Naive thymus-derived CD4-positive, alpha-beta T cell (primary cell): ENCODE data around the gene EXOSC7. TPM values are rescaled to one million over a fixed set of nuclear protein-coding genes. Genes with fewer than 3 reads are reported as not detected.
A peak's percentile ranks its signal among the peaks of the same experiment; 100 is the strongest.

Experiments used
- ATAC-seq: fragments of 150-1000 bp; cut with Tn5 transposase; 2 replicates; pipeline ENCODE4 v1.10.0; 2021; ENCODE audit warnings: mild to moderate bottlenecking, moderate library complexity
- CTCF ChIA-PET: fragments of 350-600 bp; sonication (Branson Sonifier 250); formaldehyde crosslinking; loops from one replicate; lab custom pipeline; 2021; ENCODE audit warnings: antibody characterized with exemption; lab: Charles Lee
- POLR2A ChIA-PET: fragments of 350-600 bp; sonication (Branson Sonifier 250); formaldehyde crosslinking; loops from one replicate; lab custom pipeline; 2021; ENCODE audit warnings: antibody characterized with exemption, inconsistent platforms; lab: Charles Lee
- DNase-seq, 9 donors: peaks; one replicate each; pipeline versions ENCODE4 v3.0.0 to v3.0.0-alpha.2; 2020 to 2022; ENCODE audit warnings: mixed read lengths in 1 of 9
- H3K27ac ChIP-seq: one replicate; pipeline ENCODE4 v1.7.0; 2013; ENCODE audit warnings: mild to moderate bottlenecking, low read depth, low read length, moderate library complexity
- H3K27me3 ChIP-seq, 2 donors: one replicate each; pipeline ENCODE4 v1.7.0; 2013; ENCODE audit warnings: low read length in 2 of 2, mild to moderate bottlenecking in 2 of 2, moderate library complexity in 2 of 2; ENCODE audit not compliant: control insufficient read depth in 2 of 2, insufficient read depth in 2 of 2
- H3K36me3 ChIP-seq, 3 experiments: 1 replicate in 2 of 3; 2 replicates in 1 of 3; pipeline ENCODE4 v1.7.0; 2013; ENCODE audit warnings: low read length in 3 of 3, mild to moderate bottlenecking in 3 of 3, moderate library complexity in 1 of 3; ENCODE audit not compliant: insufficient read depth in 3 of 3, control insufficient read depth in 2 of 3
- H3K4me1 ChIP-seq, 2 donors: one replicate each; pipeline ENCODE4 v1.7.0; 2013; ENCODE audit warnings: low read length in 2 of 2, mild to moderate bottlenecking in 2 of 2, moderate library complexity in 1 of 2; ENCODE audit not compliant: control insufficient read depth in 2 of 2, insufficient read depth in 2 of 2
- H3K4me3 ChIP-seq: 2 replicates; pipeline ENCODE4 v1.7.0; 2013; ENCODE audit warnings: mild to moderate bottlenecking, low read length
- H3K9me3 ChIP-seq, 3 experiments: 1 replicate in 2 of 3; 2 replicates in 1 of 3; pipeline ENCODE4 v1.7.0; 2013; ENCODE audit warnings: low read length in 3 of 3; ENCODE audit not compliant: control insufficient read depth in 2 of 3
- H3K27ac Mint-ChIP-seq, 9 donors: one replicate each; pipeline ENCODE4 v1.8.0; 2020 to 2022; ENCODE audit warnings: mixed read lengths in 9 of 9, mild to moderate bottlenecking in 8 of 9, moderate library complexity in 5 of 9, inconsistent platforms in 2 of 9
- H3K27me3 Mint-ChIP-seq, 5 donors: one replicate each; pipeline ENCODE4 v1.8.0; 2021 to 2022; ENCODE audit warnings: mixed read lengths in 5 of 5, mild to moderate bottlenecking in 1 of 5
- H3K36me3 Mint-ChIP-seq, 5 donors: one replicate each; pipeline ENCODE4 v1.8.0; 2020 to 2022; ENCODE audit warnings: mixed read lengths in 5 of 5, mild to moderate bottlenecking in 3 of 5, inconsistent platforms in 1 of 5
- H3K4me1 Mint-ChIP-seq, 7 donors: one replicate each; pipeline ENCODE4 v1.8.0; 2020 to 2022; ENCODE audit warnings: mixed read lengths in 7 of 7, mild to moderate bottlenecking in 3 of 7, inconsistent platforms in 1 of 7
- H3K4me3 Mint-ChIP-seq, 10 donors: one replicate each; pipeline ENCODE4 v1.8.0; 2020 to 2022; ENCODE audit warnings: mild to moderate bottlenecking in 10 of 10, mixed read lengths in 10 of 10, moderate library complexity in 6 of 10, inconsistent platforms in 2 of 10
- H3K9me3 Mint-ChIP-seq, 11 donors: one replicate each; pipeline ENCODE4 v1.8.0; 2020 to 2022; ENCODE audit warnings: mixed read lengths in 11 of 11, mild to moderate bottlenecking in 4 of 11, inconsistent platforms in 1 of 11, moderate library complexity in 1 of 11
- intact Hi-C, 2 donors: fragments of 100-400 bp; cut with micrococcal nuclease; formaldehyde crosslinking; loops; one replicate each; pipeline ENCODE4 v1.15.1; 2023
- polyA plus RNA-seq, 2 donors: library from polyadenylated mRNA; unstranded; fragments of 300-500 nt; fragmentation: Illumina TruSeq; gene quantifications; one replicate each; pipeline ENCODE4 v1.2.3, GENCODE V29; 2021
- total RNA-seq, 6 experiments: library from RNA in 5 of 6; stranded (reverse) in 5 of 6; gene quantifications; 1 replicate in 5 of 6; 2 replicates in 1 of 6; pipeline ENCODE4 v1.2.3 and lab custom pipeline; 2021 to 2026

The EXOSC7 gene
- total and polyA plus RNA-seq, 7 experiments from 2014 or later = 30.7 to 59.4 (median 48.4) TPM

DNA sequence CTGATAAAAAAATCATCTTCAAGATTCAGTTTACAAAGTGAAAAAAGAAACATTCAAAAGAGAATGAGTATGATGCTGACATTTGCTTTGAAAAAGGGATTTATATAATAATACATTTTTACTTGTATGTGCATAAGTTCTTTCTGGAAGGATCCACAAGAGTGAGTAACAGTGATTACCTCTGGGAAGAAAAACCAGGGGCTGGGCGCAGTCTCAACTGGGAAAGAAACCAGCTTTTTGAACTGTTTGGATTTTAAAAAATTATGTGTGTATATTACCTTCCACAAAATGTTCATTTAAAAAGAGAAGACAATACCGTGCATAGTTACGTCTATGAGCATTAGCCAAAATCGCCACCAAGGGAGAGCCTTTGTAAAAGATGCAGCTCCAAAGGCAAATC is 51.4 kb downstream of the EXOSC7 start:
- H3K9me3 ChIP-seq = no peaks in the 10 kb centered on the region
- intact Hi-C loops = no loop called here
- POLR2A ChIA-PET = interaction anchor here (0.9 to 1.2 kb wide), 2 partner anchors 10 to 41 kb away, joined by 3 to 4 read pairs; no protein-coding TSS in a partner anchor
- H3K27ac ChIP-seq = no peak overlapping the region
- no peaks in the 10 kb centered on the region for H3K36me3 ChIP-seq
- H3K27me3 ChIP-seq = no peaks in the 10 kb centered on the region
- no peak overlapping the region for H3K4me3 Mint-ChIP-seq
- no peak for ATAC-seq
- peaks cover 0 to 4% (median 0%) of the 10 kb centered on the region in 11 donors for H3K9me3 Mint-ChIP-seq
- DNase-seq = no peak
- no peak overlapping the region for H3K4me3 ChIP-seq
- H3K27me3 Mint-ChIP-seq = peaks cover 0 to 10% (median 3%) of the 10 kb centered on the region in 5 donors
- peaks cover 0 to 11% (median 5%) of the 10 kb centered on the region in 7 donors for H3K4me1 Mint-ChIP-seq
- no peaks in the 10 kb centered on the region for H3K4me1 ChIP-seq
- H3K27ac Mint-ChIP-seq = no peak overlapping the region
- CTCF ChIA-PET = interaction anchor here (0.6 kb wide), 1 partner anchor 32 kb away, joined by 5 read pairs; no protein-coding TSS in a partner anchor
- peaks cover 0 to 4% (median 0%) of the 10 kb centered on the region in 5 donors for H3K36me3 Mint-ChIP-seq

- Histone ChIP-seq H3K36me3 (no peaks in the 10 kb centered on the region), H3K27ac (no peak overlapping the region), H3K27me3 (no peaks in the 10 kb centered on the region), H3K4me3 (no peak overlapping the region), H3K9me3 (no peaks in the 10 kb centered on the region), H3K4me1 (no peaks in the 10 kb centered on the region)
- H3K36me3 Mint-ChIP-seq = peaks cover 0 to 4% (median 0%) of the 10 kb centered on the region in 5 donors
- peaks cover 3 to 11% (median 4%) of the 10 kb centered on the region in 5 donors for H3K27me3 Mint-ChIP-seq
- H3K4me1 Mint-ChIP-seq = peaks cover 2 to 14% (median 12%) of the 10 kb centered on the region in 7 donors
- peaks cover 0 to 4% (median 0%) of the 10 kb centered on the region in 11 donors for H3K9me3 Mint-ChIP-seq
- ChIA-PET POLR2A (interaction anchor here (1.0 kb wide), 1 partner anchor 12 kb away, joined by 3 read pairs; no protein-coding TSS in a partner anchor), CTCF (interaction anchor here (1.9 kb wide), 1 partner anchor 11 kb away, joined by 5 read pairs; no protein-coding TSS in a partner anchor)
- H3K4me3 Mint-ChIP-seq = no peak overlapping the region
- DNase-seq (no peak), ATAC-seq (no peak)
- intact Hi-C loops = no loop called here
- no peak overlapping the region for H3K27ac Mint-ChIP-seq
These were observed 53.2 kb downstream of the EXOSC7 start for GRCh38 chr3:45029216-45029615.

DNA sequence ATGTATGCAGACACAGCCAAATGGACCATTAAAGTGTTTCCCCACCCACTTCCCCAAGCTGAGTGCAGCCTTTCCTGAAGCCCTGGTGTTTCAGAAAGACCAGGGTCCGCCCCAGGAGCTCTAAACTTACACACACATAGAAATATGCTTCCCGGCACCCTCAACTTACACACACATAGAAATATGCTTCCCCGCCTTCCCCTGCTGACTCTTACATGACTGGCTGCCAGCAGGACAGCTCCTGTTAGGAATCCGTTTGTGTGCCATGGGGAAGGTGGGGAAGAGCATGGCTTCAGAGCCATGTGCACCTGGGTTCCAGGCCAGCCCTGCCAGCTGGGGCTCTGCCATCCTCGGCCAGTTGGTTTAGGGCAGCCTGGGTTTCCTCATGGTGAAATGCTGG is 53.6 kb downstream of the EXOSC7 start:
- ATAC-seq = no peak
- no peak for DNase-seq
- Mint-ChIP-seq H3K27me3 (peaks cover 3 to 13% (median 4%) of the 10 kb centered on the region in 5 donors), H3K27ac (no peak overlapping the region), H3K4me3 (no peak overlapping the region), H3K36me3 (peaks cover 0 to 4% (median 0%) of the 10 kb centered on the region in 5 donors), H3K9me3 (peaks cover 0 to 4% (median 0%) of the 10 kb centered on the region in 11 donors), H3K4me1 (peaks cover 6 to 18% (median 16%) of the 10 kb centered on the region in 7 donors)
- intact Hi-C loops = no loop called here
- POLR2A ChIA-PET = interaction anchor here (1.0 kb wide), 1 partner anchor 13 kb away, joined by 3 read pairs; no protein-coding TSS in a partner anchor
- no peaks in the 10 kb centered on the region for H3K36me3 ChIP-seq
- CTCF ChIA-PET = interaction anchor here (1.9 kb wide), 1 partner anchor 11 kb away, joined by 5 read pairs; no protein-coding TSS in a partner anchor
- no peak overlapping the region for H3K27ac ChIP-seq
- peaks cover 0 to under 1% of the 10 kb centered on the region in 2 donors for H3K4me1 ChIP-seq
- H3K9me3 ChIP-seq = no peaks in the 10 kb centered on the region
- H3K27me3 ChIP-seq = no peaks in the 10 kb centered on the region
- no peak overlapping the region for H3K4me3 ChIP-seq

DNA sequence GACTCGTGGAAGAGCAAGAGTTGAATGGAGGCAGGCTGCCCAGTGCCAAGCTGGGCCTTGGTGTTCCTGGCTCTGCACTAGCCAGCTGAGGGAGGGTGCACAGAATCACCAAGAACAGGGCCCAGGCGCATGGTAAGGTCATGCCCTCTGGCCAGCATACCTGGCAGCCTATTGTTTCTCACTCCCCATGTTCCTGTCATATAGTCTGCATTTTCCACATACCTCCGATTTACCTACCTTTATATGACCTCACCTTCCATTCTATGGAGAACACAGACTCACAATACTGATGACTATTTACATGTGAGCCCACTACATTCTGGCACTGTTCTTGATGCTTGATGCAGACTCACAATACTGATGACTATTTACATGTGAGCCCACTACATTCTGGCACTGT is 55.5 kb downstream of the EXOSC7 start:
- Mint-ChIP-seq H3K36me3 (peaks cover 0 to 4% (median 0%) of the 10 kb centered on the region in 5 donors), H3K4me3 (peak overlapping the region in 1 of 10 donors; percentile 6), H3K27me3 (peaks cover 3 to 21% (median 6%) of the 10 kb centered on the region in 5 donors), H3K9me3 (peaks cover 0 to 4% (median 0%) of the 10 kb centered on the region in 11 donors), H3K4me1 (peaks cover 20 to 32% (median 28%) of the 10 kb centered on the region in 7 donors), H3K27ac (no peak overlapping the region)
- Histone ChIP-seq H3K4me1 (peaks cover 9 to 13% of the 10 kb centered on the region in 2 donors), H3K36me3 (no peaks in the 10 kb centered on the region), H3K9me3 (no peaks in the 10 kb centered on the region), H3K4me3 (no peak overlapping the region), H3K27ac (no peak overlapping the region), H3K27me3 (no peaks in the 10 kb centered on the region)
- ChIA-PET POLR2A (no interaction called here), CTCF (interaction anchor here (0.9 to 2.0 kb wide), 5 partner anchors 9 to 703 kb away, joined by 3 to 12 read pairs (median 4); no protein-coding TSS in a partner anchor)
- ATAC-seq (no peak), DNase-seq (no peak)
- intact Hi-C loops = no loop called here

GRCh38 chr3:45032113-45032512 is 56.1 kb downstream of the EXOSC7 start:
- H3K27ac Mint-ChIP-seq = no peak overlapping the region
- H3K9me3 Mint-ChIP-seq = peaks cover 0 to 4% (median 0%) of the 10 kb centered on the region in 11 donors
- H3K4me1 ChIP-seq = peaks cover 9 to 14% of the 10 kb centered on the region in 2 donors
- peaks cover 23 to 36% (median 31%) of the 10 kb centered on the region in 7 donors for H3K4me1 Mint-ChIP-seq
- no peak for ATAC-seq
- no peak overlapping the region for H3K27ac ChIP-seq
- no peaks in the 10 kb centered on the region for H3K9me3 ChIP-seq
- DNase-seq = no peak
- H3K4me3 Mint-ChIP-seq = no peak overlapping the region
- H3K27me3 ChIP-seq = no peaks in the 10 kb centered on the region
- H3K27me3 Mint-ChIP-seq = peaks cover 4 to 18% (median 8%) of the 10 kb centered on the region in 5 donors
- H3K36me3 ChIP-seq = no peaks in the 10 kb centered on the region
- ChIA-PET CTCF (interaction anchor here (0.9 to 17.3 kb wide), 4 partner anchors 8 to 703 kb away, joined by 4 to 379 read pairs (median 9); no protein-coding TSS in a partner anchor), POLR2A (no interaction called here)
- peaks cover 0 to 4% (median 0%) of the 10 kb centered on the region in 5 donors for H3K36me3 Mint-ChIP-seq
- intact Hi-C loops = no loop called here
- H3K4me3 ChIP-seq = no peak overlapping the region

DNA sequence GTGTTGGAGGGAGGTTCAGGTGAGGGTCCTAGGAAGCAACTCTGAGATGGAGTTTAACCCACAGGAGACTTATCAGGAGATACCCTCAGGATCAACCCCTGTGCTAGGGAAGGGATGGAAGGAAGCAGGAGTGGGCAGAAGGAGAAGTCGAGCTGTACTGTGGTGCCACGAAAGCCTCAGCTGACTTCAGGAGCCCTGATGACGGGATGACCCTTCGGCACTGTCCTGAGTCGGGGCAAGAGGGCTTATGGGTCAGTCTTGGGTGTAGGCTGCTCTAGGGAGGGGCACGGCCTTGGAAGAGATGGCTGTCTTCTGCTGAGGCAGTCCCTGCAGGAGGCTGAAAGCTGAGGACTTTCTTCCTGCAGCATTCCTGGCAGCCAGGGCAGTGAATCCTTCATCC is 57.7 kb downstream of the EXOSC7 start:
- Mint-ChIP-seq H3K9me3 (peaks cover 0 to 4% (median 0%) of the 10 kb centered on the region in 11 donors), H3K4me1 (peaks cover 23 to 46% (median 36%) of the 10 kb centered on the region in 7 donors), H3K36me3 (peaks cover 0 to 4% (median 0%) of the 10 kb centered on the region in 5 donors), H3K27ac (no peak overlapping the region), H3K27me3 (peaks cover 4 to 23% (median 8%) of the 10 kb centered on the region in 5 donors), H3K4me3 (peak overlapping the region in 4 of 10 donors; percentile 1 to 56 (median 19))
- DNase-seq (no peak), ATAC-seq (no peak)
- H3K27me3 ChIP-seq = no peaks in the 10 kb centered on the region
- H3K27ac ChIP-seq = no peak overlapping the region
- peaks cover 9 to 14% of the 10 kb centered on the region in 2 donors for H3K4me1 ChIP-seq
- no peaks in the 10 kb centered on the region for H3K36me3 ChIP-seq
- CTCF ChIA-PET = interaction anchor here (17.3 kb wide), 1 partner anchor 175 kb away, joined by 379 read pairs; no protein-coding TSS in a partner anchor
- H3K4me3 ChIP-seq = no peak overlapping the region
- H3K9me3 ChIP-seq = no peaks in the 10 kb centered on the region
- intact Hi-C loops = no loop called here
- POLR2A ChIA-PET = interaction anchor here (1.5 kb wide), 1 partner anchor 177 kb away, joined by 3 read pairs; no protein-coding TSS in a partner anchor
